ENCODE measurements around the gene SPINK1. TPM values are rescaled to one million over a fixed set of nuclear protein-coding genes. Genes with fewer than 3 reads are reported as not detected.

The SPINK1 gene
- total and polyA plus RNA-seq, 2 of the 13 experiments (the other 11 are each of a cell fraction or from before 2014, with no cell fraction given): 14.7 to 17.1 TPM

- TF ChIP-seq MBNL3 (CRISPR knock-in tag; conservative IDR thresholded peaks at IDR 0.05) (no peak), ZNF121 (CRISPR knock-in tag; IDR thresholded peaks at IDR 0.05) (no peak), ZKSCAN8 (CRISPR knock-in tag; IDR thresholded peaks at IDR 0.05; ENCODE audit: borderline replicate concordance) (peak; percentile 87), ZNF205 (CRISPR knock-in tag; IDR thresholded peaks at IDR 0.05) (peak; percentile 97), ATF4 (CRISPR knock-in tag; IDR thresholded peaks at IDR 0.05) (peak in 1 of 2 experiments; percentile 94; a peak in 2 of 4 replicates), ZNF589 (CRISPR knock-in tag; conservative IDR thresholded peaks at IDR 0.05) (peak; percentile 95), TCF12 (IDR thresholded peaks at IDR 0.05) (no peak), TCF12 (CRISPR knock-in tag; IDR thresholded peaks at IDR 0.05) (peak; percentile 99), ZEB1 (IDR thresholded peaks at IDR 0.05; ENCODE audit: insufficient replicate concordance, low read depth) (peak; percentile 73), PRDM10 (CRISPR knock-in tag; IDR thresholded peaks at IDR 0.05; ENCODE audit: low read depth) (peak; percentile 52; the same call in 1 of the 2 replicates), ZNF792 (CRISPR knock-in tag; IDR thresholded peaks at IDR 0.05) (peak; percentile 95; the same call in 1 of the 2 replicates), ZSCAN31 (CRISPR knock-in tag; IDR thresholded peaks at IDR 0.05; ENCODE audit: low read depth) (peak; percentile 58; the same call in 1 of the 2 replicates), REL (CRISPR knock-in tag; conservative IDR thresholded peaks at IDR 0.05) (0 out of 2 replicates have a peak, but pooled peaks have one; percentile 61), TARDBP (CRISPR knock-in tag; IDR thresholded peaks at IDR 0.05) (peak; percentile 98), ZNF343 (CRISPR knock-in tag; IDR thresholded peaks at IDR 0.05) (no peak), ARNTL (CRISPR knock-in tag; IDR thresholded peaks at IDR 0.05) (peak; percentile 84), FOXP1 (IDR thresholded peaks at IDR 0.05) (peak; percentile 100), FOXP1 (CRISPR knock-in tag; IDR thresholded peaks at IDR 0.05) (peak; percentile 100), CERS6 (CRISPR knock-in tag; IDR thresholded peaks at IDR 0.05) (no peak), SMARCC2 (IDR thresholded peaks at IDR 0.05) (peak; percentile 96), PAWR (CRISPR knock-in tag; IDR thresholded peaks at IDR 0.05; ENCODE audit: borderline replicate concordance) (no peak), ZNF501 (CRISPR knock-in tag; IDR thresholded peaks at IDR 0.05) (no peak)
Measured at GRCh38 chr5:147835386-147835798, 3.9 kb upstream of the SPINK1 start (continued).

All from HepG2 (cell line).